NCI-H146 (cell line): ENCODE data around the gene CACNA1H.

Experiments used
- DNase-seq: peaks from one replicate; lab custom pipeline; 2025; lab: John Stamatoyannopoulos, UW

Gene CACNA1H

GRCh38 chr16:1152651-1153259, at the start of gene CACNA1H:
Gene CACNA1H, plus strand, starts transcription at chr16:1153106. Its CDS starts 632 bp downstream, at chr16:1153738.
- DNase-seq, result no peak

DNA sequence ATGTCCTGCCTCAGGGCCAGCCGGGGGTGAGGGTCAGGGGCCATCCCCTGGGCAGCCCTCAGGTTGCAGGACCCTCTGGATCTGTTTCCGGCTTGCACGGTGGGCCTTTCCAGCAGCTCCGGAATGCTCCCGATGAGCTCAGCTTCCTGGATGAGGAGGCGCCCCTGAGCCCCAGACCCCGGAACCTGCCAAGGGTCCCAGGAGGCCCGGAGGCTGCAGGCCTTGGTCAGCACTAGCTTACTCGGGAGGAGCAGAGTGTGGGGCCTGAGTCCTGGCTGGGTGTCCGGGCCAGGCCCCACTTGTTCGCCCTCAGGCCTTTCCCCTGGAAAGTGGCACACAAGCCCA, 49.3 kb upstream of the CACNA1H start:
- DNase-seq, result no peak

DNA sequence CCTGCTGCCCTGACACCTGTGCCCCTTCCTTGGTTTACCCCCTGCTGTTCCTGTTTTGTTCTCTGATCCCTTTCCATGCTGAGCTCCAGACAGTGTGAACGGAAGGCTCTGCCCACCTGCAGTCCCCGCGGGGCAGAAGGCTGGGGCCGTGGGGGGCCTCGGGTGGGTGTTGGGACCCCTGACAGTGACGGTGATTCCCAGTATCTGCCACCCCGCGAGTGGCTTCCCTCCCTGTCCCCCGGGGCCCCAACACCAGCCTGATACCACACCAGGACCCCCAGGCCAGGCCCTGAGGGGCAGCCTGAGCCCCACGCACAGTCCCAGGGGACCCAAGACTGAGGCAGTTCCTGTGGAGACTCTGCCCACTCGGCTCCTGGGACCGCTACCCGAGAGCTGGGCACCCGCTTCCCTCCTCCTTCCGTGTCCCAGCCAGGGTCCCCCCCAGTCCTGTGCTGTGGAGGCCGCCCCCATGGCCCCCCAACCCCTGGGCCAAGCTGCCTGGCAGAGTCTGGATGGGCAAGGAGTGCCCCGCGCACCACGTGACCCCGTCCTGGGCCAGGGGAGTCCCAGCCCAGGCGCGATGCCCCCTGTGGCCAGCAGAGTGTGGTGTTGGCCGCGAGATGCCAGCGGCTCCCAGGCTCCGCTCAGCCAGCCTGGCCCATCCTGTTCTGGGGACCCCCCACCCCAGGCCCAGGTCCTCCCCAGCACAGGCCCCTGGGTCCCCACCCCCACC, 46.9 kb upstream of the CACNA1H start:
- peak; percentile 29 for DNase-seq

GRCh38 chr16:1106659-1107058, 46.2 kb upstream of the CACNA1H start:
- DNase-seq, result no peak

DNA sequence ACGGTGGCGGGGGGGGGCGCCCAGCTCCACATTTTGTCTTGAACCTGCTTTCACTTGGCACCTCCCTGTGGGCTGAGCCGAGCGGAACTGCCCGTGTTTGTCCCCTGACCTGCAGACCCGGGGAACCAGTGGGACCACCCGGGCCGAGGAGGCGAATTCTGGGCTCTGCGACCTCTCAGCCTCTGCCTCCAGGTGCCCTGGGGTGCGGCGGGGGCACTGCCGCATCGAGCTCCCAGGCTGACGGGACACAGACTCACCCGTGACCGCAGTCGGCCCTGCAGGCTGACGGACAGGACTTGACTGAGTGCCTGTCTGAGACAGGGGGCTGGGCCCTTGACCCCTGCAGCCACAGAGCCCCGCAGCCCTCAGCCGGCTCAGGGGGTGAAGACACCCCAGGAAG, 45.8 kb upstream of the CACNA1H start:
- DNase-seq, result no peak

- DNase-seq, result no peak
Observed at GRCh38 chr16:1107731-1108130, 45.2 kb upstream of the CACNA1H start.

DNA sequence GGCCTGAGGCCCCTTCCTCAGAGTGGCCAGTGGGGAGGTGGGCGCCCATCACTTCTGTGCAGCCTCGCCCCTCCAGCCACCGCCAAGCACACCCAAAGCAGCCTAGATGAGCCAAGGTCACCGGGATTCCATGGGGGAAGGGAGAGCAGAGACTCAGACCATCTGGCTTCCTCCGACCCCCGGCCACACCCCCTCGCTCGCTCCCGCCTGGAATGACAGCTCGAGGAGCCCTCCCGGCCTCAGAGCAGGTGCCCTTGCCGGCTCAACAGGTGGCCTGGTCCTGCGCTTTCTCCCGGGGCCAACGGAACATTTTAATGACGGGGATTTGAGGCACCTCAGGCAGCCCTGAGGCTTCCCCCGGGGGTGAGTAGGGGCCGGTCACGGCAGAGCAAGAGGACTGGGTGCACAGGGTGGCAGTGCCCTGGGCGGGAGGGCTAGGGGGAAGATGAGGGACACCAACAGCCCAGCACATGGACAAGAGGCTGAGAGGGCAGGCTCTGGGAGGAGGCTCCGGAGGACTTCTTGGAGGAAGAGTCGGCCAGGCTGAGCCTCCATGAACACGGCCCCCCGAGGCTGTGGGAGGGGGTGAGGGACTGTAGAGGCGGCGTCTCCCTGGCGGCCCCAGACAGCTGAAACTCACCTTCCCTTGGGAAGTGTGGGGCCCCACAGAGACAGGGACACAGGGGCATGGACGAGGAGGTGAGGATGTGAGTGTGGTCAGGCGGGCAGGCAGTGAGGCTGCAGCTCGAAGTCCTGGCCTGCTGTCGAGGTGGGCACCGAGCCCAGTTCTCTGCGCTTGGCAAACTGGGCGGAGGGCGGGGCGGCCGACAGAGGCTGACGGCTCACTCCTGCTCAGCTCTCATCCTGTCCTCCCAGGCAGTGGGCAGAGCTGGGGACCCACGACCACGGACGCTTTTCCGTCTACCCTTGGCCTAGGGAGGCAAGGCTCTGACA, 44.3 kb upstream of the CACNA1H start:
- peak; percentile 19 for DNase-seq

DNA sequence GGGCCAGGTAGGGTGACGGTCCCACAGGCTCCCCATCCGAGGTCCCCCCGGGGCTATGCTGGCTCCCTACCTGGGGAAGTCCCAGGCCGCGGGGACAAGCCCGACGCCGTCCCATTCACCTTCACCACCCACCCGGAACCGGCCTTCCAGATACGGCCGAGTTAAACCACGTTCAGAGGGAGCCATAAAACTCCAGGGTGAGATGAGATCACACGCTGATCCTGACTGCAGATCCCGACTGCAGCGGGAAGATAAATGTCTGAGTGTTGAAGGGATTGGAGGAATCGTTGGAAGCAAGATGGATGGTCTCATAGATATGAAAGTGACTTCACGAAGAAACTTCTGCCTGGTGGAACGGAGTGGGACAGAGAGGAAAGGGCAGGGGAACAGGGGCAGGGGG, 43.3 kb upstream of the CACNA1H start:
- no peak for DNase-seq

DNA sequence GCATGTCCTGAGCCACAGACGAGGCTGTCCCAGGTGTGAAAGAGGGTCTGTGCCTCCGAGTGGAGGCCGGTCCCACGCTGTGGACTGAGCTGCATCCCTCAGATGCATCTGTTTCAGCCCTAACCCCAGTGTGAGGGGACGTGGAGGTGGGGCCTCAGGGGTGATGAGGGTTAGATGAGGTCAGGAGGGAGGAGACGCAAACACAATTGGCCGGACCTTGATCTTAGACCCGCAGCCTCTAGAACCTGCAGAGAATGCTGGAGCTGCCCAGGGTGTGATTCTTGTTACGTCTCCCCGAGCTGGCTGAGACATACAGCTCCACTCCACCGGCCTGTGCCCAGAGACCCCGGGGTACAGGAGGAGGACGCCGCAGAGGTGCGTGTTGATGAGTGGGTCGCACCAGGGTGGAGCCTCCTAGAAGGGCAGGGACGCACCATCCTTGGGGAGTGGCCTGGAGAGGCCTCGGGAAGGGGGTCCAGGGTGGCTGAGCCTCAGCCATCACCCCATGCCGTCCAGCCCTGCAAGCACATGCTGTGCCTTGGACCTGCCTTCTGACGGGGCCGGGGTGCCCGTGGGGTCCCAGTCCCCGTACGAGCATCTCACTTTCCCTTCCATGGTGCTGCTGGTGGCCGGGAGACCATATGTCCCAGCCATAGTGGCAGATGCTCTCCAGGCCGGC, 40.3 kb upstream of the CACNA1H start:
- no peak for DNase-seq

GRCh38 chr16:1113489-1113888, 39.4 kb upstream of the CACNA1H start:
- no peak for DNase-seq

DNA sequence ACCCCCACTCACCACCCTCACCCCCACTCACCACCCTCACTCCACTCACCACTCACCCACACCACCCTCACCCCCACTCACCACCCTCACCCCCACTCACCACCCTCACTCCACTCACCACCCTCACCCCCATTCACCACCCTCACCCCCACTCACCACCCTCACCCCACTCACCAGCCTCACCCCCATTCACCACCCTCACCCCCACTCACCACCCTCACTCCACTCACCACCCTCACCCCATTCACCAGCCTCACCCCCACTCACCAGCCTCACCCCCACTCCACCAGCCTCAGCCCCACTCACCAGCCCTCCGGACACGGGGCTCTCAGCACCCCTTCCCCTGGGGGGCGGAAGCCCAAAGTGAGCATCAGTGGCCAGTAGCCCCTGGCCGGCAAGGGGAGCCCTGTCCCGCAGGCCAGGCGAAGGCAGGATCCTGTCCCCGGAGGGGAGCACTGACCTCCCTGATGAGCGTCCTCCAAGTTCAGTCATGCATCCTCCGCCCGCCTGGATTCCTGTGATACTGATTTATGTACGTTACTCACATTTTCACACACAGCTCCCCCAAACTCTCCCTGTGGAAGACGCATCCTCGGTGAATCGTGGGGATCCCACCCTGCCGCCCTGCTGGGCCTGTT, 38.9 kb upstream of the CACNA1H start:
- no peak for DNase-seq

- DNase-seq, result no peak
Observed at GRCh38 chr16:1116693-1117077, 36.2 kb upstream of the CACNA1H start.

- DNase-seq, result no peak
Observed at GRCh38 chr16:1117176-1117900, 35.6 kb upstream of the CACNA1H start.

DNA sequence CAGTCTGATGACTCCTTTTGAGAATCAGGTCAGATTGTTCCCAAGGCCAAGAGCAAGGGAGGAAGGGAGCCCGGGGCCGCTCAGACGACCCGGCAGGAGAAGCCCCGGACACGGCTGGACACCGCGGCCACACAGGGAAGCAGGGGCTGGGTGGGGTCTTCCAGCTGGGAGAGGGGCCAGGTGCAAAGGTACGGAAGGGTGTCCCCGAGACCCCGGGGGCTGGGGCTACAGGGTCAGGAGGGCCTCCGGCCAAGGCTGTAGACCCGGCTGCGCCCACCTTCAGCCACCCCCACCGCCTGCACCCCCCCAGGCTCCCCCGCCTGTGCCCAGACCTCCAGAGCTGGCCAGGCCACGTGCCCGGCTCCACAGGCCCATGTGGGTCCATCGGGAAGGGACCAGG, 35.0 kb upstream of the CACNA1H start:
- DNase-seq, result no peak

DNA sequence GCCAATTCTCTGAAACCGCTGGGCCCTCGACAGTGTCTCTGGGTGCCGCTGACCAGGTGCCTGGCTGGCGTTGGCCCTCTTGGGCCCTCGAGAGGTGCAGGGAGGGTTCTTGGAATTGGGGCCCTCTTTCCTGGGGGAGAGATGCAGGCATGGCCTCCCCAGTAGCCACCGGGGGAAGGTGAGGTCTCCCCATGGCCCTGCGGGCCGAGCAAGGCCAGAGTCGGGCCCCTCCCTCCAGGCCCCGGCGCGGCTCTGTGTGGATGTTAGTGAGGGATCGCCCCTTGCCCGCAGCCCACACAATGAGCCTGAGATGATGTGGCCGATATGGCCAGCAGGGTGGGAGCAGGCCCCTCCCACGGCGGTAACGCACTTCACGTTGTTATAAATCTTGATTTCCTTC, 33.8 kb upstream of the CACNA1H start:
- no peak for DNase-seq

DNA sequence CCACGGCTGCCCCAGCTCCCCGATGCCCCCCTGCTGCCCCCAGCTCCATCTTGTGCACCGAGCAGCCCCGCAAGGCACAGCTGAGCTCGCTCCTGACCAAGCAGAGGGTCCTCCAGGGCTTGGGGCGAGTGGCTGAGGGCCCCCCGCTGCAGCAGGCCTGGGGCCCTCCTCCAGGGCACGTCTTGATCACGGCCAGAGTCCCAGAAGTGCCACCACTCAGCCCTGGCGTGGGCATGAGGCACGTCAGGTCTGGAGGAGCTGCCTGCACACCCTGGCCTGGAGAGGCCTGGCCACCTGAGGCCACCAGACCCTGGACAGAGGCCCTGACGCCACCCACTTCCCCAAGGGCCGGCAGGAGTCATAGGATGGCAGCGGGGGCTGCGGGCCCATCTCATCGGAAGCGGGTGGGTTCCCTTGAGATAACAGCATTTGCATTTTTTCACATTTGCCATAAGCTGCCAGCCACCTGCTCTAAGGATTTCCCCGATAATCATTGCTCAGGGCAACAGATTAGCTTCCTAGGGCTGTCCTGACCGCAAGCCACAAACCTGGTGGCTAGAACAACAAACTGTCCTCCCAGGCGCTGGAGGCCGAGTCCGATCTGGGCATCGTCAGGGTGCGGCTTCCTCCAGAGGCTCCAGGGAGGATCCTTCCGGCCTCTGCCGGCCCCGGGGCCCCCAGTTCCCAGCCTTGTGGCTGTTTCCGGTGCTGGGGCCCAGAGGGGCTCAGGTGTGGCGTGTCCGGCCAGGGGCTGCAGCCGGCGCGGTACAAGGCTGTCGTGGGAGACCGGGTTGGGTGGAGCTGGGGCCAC, 32.9 kb upstream of the CACNA1H start:
- no peak for DNase-seq

GRCh38 chr16:1120577-1120941, 32.3 kb upstream of the CACNA1H start:
- DNase-seq, result no peak

DNA sequence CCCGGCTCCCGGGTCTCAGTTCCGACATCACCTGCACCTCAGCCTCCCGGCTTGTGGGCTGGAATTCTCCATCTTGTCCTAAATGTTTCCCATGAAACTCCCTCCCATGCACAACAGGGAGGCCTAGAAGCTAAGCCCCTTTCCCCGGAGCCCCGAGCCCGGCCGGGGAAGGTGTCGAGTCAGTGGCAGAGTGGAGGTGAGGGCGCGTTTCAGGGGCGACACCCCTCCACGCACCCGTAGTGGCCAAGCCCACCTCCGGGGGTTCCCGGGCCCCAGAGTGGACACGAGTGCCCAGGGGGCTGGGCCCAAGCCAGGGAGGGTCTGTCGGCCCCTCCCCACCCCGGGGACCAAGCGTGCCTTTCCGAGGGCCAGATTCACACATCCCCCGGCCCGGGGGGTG, 31.9 kb upstream of the CACNA1H start:
- DNase-seq, result no peak

DNA sequence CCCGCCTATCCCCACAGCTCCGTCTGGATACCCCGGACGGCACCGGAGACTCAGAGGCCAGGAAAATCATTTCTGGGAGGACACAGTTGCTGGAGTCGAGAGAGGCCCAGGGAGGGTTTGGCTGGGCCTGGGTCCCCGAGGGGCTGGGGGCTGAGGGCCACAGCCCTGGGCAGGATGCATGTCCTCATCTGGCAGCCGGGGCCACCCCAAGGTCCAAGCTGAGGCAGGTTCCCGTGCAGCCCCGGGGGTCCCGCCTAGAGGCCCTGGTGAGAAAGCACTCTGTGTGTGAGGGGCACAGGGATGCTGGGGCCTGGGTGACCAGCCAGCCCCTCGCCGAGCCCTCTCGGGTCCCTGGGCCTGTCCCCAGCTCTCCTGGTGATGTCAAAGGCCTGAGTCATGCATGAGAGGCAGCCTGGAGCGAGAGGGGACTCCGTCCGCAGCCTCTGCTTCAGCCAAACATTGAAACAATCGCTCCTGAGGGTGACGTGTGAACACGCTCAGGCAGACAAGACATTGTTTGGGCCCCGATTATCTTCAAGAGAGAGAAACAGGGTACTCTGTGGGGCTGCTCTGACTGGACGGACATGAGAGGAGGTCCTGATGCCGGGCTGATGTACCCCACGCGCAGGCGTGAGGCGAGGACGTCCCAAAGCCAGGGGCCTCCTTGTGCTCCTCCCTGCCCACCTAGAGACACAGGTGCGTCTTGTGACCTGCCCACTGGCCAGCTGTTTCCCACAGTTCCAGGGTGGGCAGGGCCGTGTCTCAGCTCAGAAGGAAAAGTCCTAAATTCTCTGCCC, 31.1 kb upstream of the CACNA1H start:
- no peak for DNase-seq

GRCh38 chr16:1122398-1122765, 30.5 kb upstream of the CACNA1H start:
- no peak for DNase-seq
